Neural progenitor cell (in vitro differentiated cells): ENCODE results near the gene MPND.

Experiments
- CTCF ChIP-seq: fragments of 200-600 bp; sonication (generic); IDR thresholded peaks from 2 replicates; pipeline ENCODE4 v1.5.1; 2017; ENCODE audit warnings: antibody characterized with exemption, mild to moderate bottlenecking
- EZH2 ChIP-seq: fragments of 200-600 bp; sonication (generic); IDR thresholded peaks from 2 replicates; pipeline ENCODE4 v1.6.1; 2017; ENCODE audit warnings: antibody characterized with exemption, mild to moderate bottlenecking, moderate library complexity
- EZH2phosphoT487 ChIP-seq: fragments of 200-600 bp; sonication (generic); IDR thresholded peaks from 2 replicates; pipeline ENCODE4 v1.6.1; 2017; ENCODE audit warnings: antibody characterized with exemption

- no peak for TF ChIP-seq EZH2
- TF ChIP-seq CTCF, result no peak
- no peak for TF ChIP-seq EZH2phosphoT487
These were observed 56.4 kb downstream of the MPND start for GRCh38 chr19:4399812-4400134.
